Measurements from ENCODE around the gene GPC4.
"Not testable (repeated sequence)": the region's sequence is repeated elsewhere in the genome, so short reads cannot be mapped to it uniquely, and the experiment has no call there.

GPC4 gene

DNA sequence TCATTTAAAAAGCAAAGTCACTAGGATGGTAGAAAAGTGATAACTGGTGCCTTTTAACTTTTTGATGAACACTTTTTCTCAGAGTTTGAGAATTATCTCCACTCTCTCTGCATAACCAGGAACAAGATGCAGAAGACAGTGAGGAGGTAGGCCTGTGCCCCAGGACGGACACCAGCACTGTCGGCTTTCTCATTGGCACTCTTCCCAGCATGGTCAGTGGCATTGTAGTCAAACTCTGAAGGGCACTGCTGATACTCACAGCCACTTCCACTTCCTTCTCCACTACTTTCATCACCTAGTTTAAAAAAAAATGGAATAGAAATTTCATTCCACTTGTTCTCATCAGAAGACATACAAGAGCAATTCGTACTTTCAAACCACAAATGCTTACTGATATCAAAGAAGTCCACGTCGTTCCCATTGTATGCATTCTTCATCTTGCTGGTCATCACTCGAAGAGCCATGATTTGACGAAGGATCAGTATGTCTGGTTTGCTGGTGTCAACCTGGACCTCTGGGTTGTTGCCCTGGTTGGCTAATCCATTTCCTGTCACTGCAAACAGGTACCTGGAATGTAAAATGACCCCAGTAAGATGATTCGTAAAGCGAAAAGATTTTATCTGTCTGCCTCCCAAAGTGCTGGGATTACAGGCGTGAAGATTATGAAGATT, 112.4 kb downstream of the GPC4 start:
- no peak for DNase-seq

DNA sequence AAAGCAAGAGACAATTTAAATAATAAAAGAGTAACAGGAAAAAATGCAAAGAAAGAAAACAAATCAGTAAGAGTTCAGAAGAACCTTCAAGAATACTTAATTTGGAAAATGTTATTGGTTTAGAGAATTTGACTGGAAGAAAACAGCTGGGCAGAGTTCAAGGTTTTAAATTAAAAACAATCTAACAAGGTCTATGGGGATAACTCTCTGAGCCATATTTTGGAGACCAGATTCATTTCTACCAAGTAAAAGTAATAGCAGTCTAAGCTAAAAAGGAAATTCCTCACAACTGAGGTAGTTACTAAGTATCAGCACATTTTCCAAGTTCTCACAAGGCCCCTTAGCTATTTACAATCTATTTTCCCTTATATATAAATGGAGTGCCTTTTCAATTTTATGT, 114.7 kb downstream of the GPC4 start:
- no peak for DNase-seq

DNA sequence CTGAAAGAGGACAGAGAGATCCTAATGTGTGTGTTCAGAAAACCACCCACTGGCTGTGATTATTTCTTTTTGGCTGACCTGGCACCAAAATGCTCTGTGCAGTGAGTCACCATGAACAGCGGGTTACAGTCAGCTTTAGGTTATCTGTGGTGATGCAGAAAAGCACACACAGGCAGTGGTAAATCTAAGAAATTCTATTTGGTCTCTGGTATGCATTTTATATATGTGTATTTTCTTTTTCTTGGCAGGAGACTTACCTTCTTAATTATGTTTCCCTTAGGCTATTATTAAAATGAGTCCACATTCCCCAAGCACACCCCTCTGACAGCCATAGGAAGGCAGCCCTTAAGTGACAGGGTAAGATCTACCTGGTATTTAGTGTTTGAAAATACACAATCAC, 118.0 kb downstream of the GPC4 start:
- DNase-seq = no peak

DNA sequence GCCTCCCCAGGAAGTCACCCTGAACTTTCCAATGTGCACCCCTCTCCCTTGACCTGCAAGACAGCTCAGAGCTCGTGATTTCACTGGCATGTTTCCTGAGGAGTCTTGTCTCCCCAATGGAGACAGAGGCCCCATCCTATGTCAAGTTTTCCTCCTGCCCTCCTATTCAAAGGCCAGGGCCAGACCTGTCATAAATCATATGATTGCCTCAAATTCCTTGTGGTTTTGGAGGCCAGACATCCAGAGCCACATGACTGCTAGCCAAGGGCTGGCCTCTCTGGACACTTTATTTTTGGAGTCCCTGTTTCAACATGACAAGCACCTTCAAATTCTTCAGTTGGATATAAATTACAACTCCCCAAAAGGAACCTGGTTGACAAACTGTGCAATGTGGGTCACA, 121.2 kb downstream of the GPC4 start:
- no peak for DNase-seq

- no peak for DNase-seq
These were observed 125.2 kb downstream of the GPC4 start for GRCh38 chrX:133290076-133290475.

DNA sequence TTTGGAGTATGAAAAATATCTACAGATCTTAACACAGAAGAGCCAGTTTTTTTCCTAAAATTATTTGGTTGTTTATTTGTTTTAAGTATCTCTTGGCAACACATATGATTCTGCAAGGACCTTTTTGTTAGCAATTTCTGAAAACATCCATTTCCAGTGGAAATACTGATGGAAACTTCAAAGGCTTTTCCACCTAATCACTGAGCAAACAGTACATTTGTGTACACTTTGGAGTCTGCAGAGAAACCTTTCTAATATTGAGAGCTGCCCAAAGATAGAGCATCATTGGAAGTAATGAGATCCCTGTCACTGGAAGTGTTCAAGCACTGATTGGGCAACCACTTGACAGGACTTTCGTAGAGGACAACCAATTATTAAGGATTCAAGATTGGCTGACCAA, 127.4 kb downstream of the GPC4 start:
- no peak for DNase-seq

DNA sequence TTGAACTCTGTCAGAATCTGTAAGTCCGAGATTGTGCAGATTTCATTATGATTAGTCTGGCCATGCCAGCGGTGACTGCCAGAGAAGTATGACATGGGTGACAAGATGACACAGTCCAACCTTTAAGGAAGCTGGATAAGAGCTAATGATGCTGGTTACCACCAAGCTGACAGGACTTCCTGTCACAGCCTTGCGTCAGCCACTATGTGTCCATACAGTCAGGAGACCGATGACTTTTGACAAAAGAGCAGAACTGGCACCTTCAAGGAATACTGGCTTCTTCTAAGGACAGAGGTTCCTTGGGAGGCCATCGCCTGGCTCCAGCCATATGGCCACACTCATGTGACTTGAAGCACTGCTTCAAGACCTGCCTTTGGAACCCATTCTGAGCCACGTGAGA, 129.9 kb downstream of the GPC4 start:
- DNase-seq = no peak

DNA sequence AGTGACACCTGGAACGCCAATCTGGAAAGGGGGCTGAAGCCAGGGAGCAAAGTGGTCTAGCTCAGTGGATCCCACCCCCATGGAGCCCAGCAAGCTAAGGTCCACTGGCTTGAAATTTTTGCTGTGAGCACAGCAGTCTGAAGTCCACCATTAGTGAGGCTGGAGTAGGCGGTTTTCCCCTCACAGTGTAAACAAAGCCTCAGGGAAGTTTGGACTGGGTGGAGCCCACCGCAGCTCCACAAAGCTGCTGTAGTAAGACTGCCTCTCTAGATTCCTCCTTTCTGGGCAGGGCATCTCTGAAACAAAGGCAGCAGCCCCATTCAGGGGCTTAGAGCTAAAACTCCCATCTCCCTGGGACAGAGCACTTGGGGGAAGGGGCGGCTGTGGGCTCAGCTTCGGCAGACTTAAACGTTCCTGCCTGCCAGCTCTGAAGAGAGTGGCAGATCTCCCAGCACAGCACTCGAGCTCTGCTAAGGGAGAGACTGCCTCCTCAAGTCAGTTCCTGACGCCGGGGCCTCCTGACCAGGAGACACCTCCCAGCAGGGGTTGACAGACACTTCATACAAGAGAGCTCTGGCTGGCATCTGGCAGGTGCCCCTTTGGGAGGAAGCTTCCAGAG, 136.1 kb downstream of the GPC4 start:
- not testable (repeated sequence) for DNase-seq

DNA sequence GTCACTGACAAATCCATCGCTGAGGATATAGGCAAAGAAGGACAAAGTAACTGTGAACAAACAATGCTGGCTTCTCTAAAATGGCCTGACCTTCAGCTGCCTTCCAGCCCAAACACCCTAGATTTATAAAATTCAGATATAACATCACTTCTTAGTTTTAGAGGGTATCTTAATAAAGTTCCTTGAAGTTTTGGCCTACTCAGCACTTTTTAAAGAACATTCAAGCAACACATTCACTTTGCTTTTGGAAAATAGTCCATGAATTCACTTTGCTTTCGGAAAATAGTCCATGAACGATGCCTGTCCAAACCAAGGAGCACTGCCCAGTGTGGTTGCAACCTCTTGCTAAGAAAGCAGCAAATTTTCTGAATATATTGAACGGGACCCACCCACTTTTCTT, 142.1 kb downstream of the GPC4 start:
- DNase-seq = no peak

GRCh38 chrX:133269168-133269567, 146.1 kb downstream of the GPC4 start:
- DNase-seq = no peak

- DNase-seq = no peak
These were observed 147.7 kb downstream of the GPC4 start for GRCh38 chrX:133267621-133268020.

GRCh38 chrX:133265331-133265730, 150.0 kb downstream of the GPC4 start:
- no peak for DNase-seq

DNA sequence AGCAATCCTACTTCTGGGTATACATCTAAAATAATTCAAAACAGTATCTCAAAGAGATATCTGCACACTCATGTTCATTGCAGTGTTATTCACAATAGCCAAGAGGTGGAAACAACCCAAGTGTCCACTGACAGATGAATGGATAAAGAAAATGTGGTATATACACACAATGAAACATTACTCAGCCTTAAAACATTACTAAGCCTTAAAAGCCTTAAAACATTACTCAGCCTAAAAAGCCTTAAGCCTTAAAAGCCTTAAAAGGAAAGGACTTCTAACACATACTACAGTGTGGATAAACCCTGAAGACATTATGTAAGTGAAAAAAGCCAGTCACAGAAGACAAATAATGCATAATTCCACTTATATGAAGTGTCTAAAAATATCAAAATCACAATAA, 156.8 kb downstream of the GPC4 start:
- DNase-seq = no peak

DNA sequence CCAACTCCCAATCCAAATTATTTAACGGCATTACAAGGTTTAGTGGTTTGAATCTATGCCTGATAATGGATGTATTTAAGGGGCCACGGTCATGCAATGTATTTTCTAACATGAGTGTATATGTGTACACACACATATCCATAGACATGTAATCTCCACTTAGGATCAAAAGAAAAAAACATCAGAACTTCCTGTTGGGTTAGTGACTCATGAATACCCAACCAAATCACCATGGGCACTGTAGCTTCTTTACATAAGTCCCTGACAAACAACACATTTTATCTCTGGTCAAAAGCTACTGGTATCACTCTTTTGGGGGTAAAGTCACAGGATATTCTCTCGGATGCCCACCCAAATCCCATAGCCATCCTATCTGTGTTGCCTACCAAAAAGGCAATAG, 160.6 kb downstream of the GPC4 start:
- DNase-seq = no peak

GRCh38 chrX:133251204-133251603, 164.1 kb downstream of the GPC4 start:
- no peak for DNase-seq

- DNase-seq = no peak
These were observed 164.8 kb downstream of the GPC4 start for GRCh38 chrX:133250184-133251100.

Measured in NCI-H1694 treated with DMSO at 0.1 percent for 48 hours (cell line).